ENCODE results near the gene EIF2D.

GRCh38 chr1:206573319-206573718, 38.9 kb downstream of the EIF2D start:
- TF ChIP-seq POLR2AphosphoS5 (IDR thresholded peaks at IDR 0.05; ENCODE audit: low read depth, low read length): no peak
- no peak for TF ChIP-seq SIN3A (IDR thresholded peaks at IDR 0.05; ENCODE audit: borderline replicate concordance, insufficient read depth, low read length)
- TF ChIP-seq REST (IDR thresholded peaks at IDR 0.05; ENCODE audit: insufficient read depth in 1 of 2, low read depth in 2 of 2, low read length in 2 of 2): no peak

Measured in PFSK-1 (cell line).